Measurements from ENCODE around the gene TTLL3. TPM values are rescaled to one million over a fixed set of nuclear protein-coding genes. Genes with fewer than 3 reads are reported as not detected.

Gene TTLL3
- polyA plus RNA-seq, 3 donors, result 1.1 to 196 (median 1.8) TPM

DNA sequence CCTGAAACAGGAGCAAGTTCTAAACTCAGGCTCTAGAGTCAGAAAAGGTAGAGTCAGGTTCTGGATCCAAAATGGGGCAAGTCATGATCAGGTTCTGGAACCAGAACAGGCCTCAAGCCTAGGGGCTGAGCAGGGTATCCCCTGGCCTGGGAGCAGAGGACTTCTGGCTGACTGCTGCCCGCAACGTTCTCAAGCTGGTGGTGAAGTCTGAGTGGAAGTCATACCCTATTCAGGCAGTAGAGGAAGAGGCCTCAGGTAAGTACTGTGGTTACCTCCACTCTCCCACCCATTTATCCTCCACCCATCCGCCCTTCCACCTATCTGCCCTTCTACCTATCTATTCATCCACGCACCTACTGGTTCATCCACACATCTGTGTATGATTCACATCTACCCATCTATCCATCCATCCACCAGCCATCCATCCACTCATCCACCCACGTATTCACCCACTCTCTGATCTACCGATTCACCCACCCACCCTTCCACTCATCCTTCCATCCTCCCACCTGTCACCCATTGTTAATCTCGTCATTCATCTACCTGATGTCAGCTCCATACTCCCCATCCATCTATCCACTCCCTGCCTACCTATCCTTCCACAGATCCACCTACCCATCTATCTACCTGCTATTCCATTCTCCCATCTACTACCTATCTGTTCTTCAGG, 8.7 kb downstream of the TTLL3 start:
- no peak overlapping the region for H3K4me3 Mint-ChIP-seq
- Histone ChIP-seq H3K79me2 (ENCODE audit: insufficient read depth, low read length) (no peaks in the 10 kb centered on the region), H3K27ac (ENCODE audit: low read depth in 1 of 2, low read length in 2 of 2) (no peak overlapping the region), H3K9me3 (replicated peaks in 1 of 2; ENCODE audit: control insufficient read depth in 1 of 2, insufficient read depth in 1 of 2, low read length in 2 of 2) (no peaks in the 10 kb centered on the region), H3K4me3 (replicated peaks in 1 of 3; ENCODE audit: low read depth in 2 of 3, low read length in 3 of 3) (no peak overlapping the region), H4K20me1 (ENCODE audit: insufficient read depth, low read length) (no peaks in the 10 kb centered on the region), H3K9ac (ENCODE audit: insufficient read depth, low read length, poor library complexity, severe bottlenecking) (no peak overlapping the region), H3K36me3 (replicated peaks in 1 of 2; ENCODE audit: control insufficient read depth in 1 of 2, insufficient read depth in 2 of 2, low read length in 2 of 2) (peaks cover 6 to 32% of the 10 kb centered on the region in 2 donors), H2AFZ (ENCODE audit: insufficient read depth, low read depth, low read length, poor library complexity, severe bottlenecking) (no peak overlapping the region), H3K4me2 (replicated peaks; ENCODE audit: extremely low read depth, low read length, poor library complexity, severe bottlenecking) (no peak overlapping the region), H3K27me3 (ENCODE audit: control insufficient read depth in 2 of 2, insufficient read depth in 2 of 2, low read length in 2 of 2) (no peaks in the 10 kb centered on the region), H3K4me1 (ENCODE audit: control insufficient read depth in 1 of 2, insufficient read depth in 2 of 2, low read length in 2 of 2) (no peaks in the 10 kb centered on the region)
- no peak for DNase-seq
- WGBS (ENCODE audit: insufficient coverage), result 95% methylated on average over 5 of the region's 7 CpGs
- H3K27ac Mint-ChIP-seq, result peak overlapping the region in 2 of 7 donors; percentile 28 to 61
- H3K27me3 Mint-ChIP-seq (ENCODE audit: low read depth in 3 of 3), result peaks cover 0 to 7% (median 3%) of the 10 kb centered on the region in 3 donors
- H3K36me3 Mint-ChIP-seq, result peaks cover 26 to 48% of the 10 kb centered on the region in 2 donors
- peaks cover 0 to 2% (median 0%) of the 10 kb centered on the region in 7 donors for H3K9me3 Mint-ChIP-seq
- no peaks in the 10 kb centered on the region for H3K4me1 Mint-ChIP-seq
- TF ChIP-seq, protein P1, sequence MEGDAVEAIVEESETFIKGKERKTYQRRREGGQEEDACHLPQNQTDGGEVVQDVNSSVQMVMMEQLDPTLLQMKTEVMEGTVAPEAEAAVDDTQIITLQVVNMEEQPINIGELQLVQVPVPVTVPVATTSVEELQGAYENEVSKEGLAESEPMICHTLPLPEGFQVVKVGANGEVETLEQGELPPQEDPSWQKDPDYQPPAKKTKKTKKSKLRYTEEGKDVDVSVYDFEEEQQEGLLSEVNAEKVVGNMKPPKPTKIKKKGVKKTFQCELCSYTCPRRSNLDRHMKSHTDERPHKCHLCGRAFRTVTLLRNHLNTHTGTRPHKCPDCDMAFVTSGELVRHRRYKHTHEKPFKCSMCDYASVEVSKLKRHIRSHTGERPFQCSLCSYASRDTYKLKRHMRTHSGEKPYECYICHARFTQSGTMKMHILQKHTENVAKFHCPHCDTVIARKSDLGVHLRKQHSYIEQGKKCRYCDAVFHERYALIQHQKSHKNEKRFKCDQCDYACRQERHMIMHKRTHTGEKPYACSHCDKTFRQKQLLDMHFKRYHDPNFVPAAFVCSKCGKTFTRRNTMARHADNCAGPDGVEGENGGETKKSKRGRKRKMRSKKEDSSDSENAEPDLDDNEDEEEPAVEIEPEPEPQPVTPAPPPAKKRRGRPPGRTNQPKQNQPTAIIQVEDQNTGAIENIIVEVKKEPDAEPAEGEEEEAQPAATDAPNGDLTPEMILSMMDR (IDR thresholded peaks at IDR 0.05), result no peak
- intact Hi-C loops (cut with micrococcal nuclease), result no loop called here

- TF ChIP-seq, protein P1 (IDR thresholded peaks at IDR 0.05), result no peak
- H3K4me3 ChIP-seq (replicated peaks in 1 of 3; ENCODE audit: low read depth in 2 of 3, low read length in 3 of 3), result no peak overlapping the region
- no peaks in the 10 kb centered on the region for H3K27me3 ChIP-seq (ENCODE audit: control insufficient read depth in 2 of 2, insufficient read depth in 2 of 2, low read length in 2 of 2)
- H3K4me1 ChIP-seq (ENCODE audit: control insufficient read depth in 1 of 2, insufficient read depth in 2 of 2, low read length in 2 of 2), result no peaks in the 10 kb centered on the region
- H2AFZ ChIP-seq (ENCODE audit: insufficient read depth, low read depth, low read length, poor library complexity, severe bottlenecking), result no peak overlapping the region
- intact Hi-C loops (cut with micrococcal nuclease), result no loop called here
- H3K4me2 ChIP-seq (replicated peaks; ENCODE audit: extremely low read depth, low read length, poor library complexity, severe bottlenecking), result no peak overlapping the region
- H3K4me1 Mint-ChIP-seq, result no peaks in the 10 kb centered on the region
- H3K27ac ChIP-seq (ENCODE audit: low read depth in 1 of 2, low read length in 2 of 2), result no peak overlapping the region
- peaks cover 0 to 7% (median 3%) of the 10 kb centered on the region in 3 donors for H3K27me3 Mint-ChIP-seq (ENCODE audit: low read depth in 3 of 3)
- peaks cover 21 to 45% of the 10 kb centered on the region in 2 donors for H3K36me3 Mint-ChIP-seq
- no peak overlapping the region for H3K4me3 Mint-ChIP-seq
- H3K27ac Mint-ChIP-seq, result no peak overlapping the region
- H3K79me2 ChIP-seq (ENCODE audit: insufficient read depth, low read length), result no peaks in the 10 kb centered on the region
- no peak for DNase-seq
- WGBS (ENCODE audit: insufficient coverage), result 98% methylated on average over 9 of the region's 12 CpGs
- no peaks in the 10 kb centered on the region for H4K20me1 ChIP-seq (ENCODE audit: insufficient read depth, low read length)
- no peaks in the 10 kb centered on the region for H3K9me3 ChIP-seq (replicated peaks in 1 of 2; ENCODE audit: control insufficient read depth in 1 of 2, insufficient read depth in 1 of 2, low read length in 2 of 2)
- peaks cover 0 to 2% (median 0%) of the 10 kb centered on the region in 7 donors for H3K9me3 Mint-ChIP-seq
- H3K9ac ChIP-seq (ENCODE audit: insufficient read depth, low read length, poor library complexity, severe bottlenecking), result no peak overlapping the region
- peaks cover 6 to 28% of the 10 kb centered on the region in 2 donors for H3K36me3 ChIP-seq (replicated peaks in 1 of 2; ENCODE audit: control insufficient read depth in 1 of 2, insufficient read depth in 2 of 2, low read length in 2 of 2)
Measured at GRCh38 chr3:9820543-9820942, 10.5 kb downstream of the TTLL3 start.

Data from CD14-positive monocyte (primary cell).